ENCODE results near the gene RELN.

Gene RELN

DNA sequence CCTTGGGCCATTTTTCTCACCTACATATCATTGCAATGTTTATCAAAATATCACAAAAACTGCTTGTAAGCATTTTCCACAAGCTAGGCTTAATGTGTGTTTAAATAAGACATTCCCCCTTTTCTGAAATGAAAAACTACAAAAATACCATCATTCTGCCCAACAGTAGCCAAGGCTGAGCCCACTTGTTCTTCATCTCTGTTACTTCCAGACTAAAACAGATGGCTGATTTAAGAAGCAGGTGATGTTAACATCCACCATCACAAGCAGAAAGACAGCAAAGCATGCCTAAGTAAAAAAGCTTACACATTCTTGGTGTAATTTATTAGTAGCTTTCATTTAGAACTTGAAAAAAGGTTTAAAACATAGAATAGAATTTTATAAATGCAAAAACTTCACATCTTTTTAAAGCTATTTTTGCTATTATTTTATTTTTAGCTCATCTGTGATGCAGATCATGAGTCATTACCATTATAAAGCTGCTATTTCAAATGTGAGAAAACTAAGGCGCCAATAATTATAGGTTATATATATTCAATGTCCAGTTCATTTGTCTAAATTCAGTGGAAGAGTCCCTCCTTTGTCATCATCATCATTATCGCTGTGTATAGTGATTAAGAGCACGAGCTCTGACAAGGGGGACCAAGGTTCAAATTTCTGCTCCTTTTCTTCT, 109.4 kb downstream of the RELN start:
- no peak for TF ChIP-seq CTCF (conservative IDR thresholded peaks at IDR 0.05; ENCODE audit: low read depth)
- ChIA-PET CTCF (interaction anchor here (0.6 kb wide), 2 partner anchors 247 to 363 kb away, joined by 3 read pairs; no protein-coding TSS in a partner anchor), POLR2A (ENCODE audit: low non-redundant PET) (no interaction called here)
- no peak for DNase-seq (ENCODE audit: low spot score)
- H3K27ac ChIP-seq, result no peak overlapping the region

DNA sequence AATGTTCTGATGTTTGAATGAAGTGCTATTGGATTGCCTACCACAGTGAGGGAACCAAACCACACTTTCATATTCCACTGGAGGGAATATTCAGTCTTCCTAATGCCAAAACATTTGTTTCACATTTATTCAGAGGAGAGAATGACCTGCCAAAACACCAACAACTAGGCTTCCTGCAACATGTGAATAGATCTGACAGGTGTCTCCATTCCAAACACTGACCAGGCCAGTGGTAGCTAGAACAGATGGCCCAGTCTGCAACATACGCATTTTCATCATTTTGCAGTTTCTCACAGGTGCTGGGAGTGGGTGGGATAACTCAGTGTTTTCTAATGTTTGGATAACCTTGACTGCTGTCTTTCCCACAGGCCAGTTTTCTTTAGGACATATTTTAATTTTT, 110.0 kb downstream of the RELN start:
- POLR2A ChIA-PET (ENCODE audit: low non-redundant PET), result no interaction called here
- CTCF ChIA-PET, result interaction anchor here (0.6 kb wide), 2 partner anchors 246 to 363 kb away, joined by 3 read pairs; no protein-coding TSS in a partner anchor
- no peak for DNase-seq (ENCODE audit: low spot score)

DNA sequence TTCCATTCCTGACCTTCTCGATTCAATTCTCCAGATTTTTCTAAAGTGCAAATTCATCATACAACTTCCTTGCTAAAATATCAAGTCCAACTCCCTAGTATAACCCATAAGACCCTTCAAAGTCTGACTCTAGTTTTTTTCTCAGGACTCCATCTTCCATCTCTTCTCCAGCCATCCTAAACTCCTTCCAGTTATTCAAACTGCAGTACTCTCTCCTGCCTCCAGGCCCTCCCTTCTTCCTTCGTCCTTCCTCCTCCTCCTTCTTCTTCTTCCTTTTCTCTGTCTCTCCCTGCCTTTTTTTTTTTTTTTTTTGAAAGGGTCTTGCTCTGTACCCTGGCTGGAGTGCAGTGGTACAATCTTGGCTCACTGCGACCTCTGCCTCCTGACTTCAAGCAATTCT, 111.9 kb downstream of the RELN start:
- ChIA-PET POLR2A (ENCODE audit: low non-redundant PET) (no interaction called here), CTCF (interaction anchor here (0.8 kb wide), 1 partner anchor 10 kb away, joined by 4 read pairs; no protein-coding TSS in a partner anchor)
- TF ChIP-seq CTCF (conservative IDR thresholded peaks at IDR 0.05; ENCODE audit: low read depth), result no peak
- no peak overlapping the region for H3K27ac ChIP-seq
- DNase-seq (ENCODE audit: low spot score), result no peak

More for the DNA sequence above, 110.0 kb downstream of the RELN start:
- no peak overlapping the region for H3K27ac ChIP-seq
- no peak for TF ChIP-seq CTCF (conservative IDR thresholded peaks at IDR 0.05; ENCODE audit: low read depth)

DNA sequence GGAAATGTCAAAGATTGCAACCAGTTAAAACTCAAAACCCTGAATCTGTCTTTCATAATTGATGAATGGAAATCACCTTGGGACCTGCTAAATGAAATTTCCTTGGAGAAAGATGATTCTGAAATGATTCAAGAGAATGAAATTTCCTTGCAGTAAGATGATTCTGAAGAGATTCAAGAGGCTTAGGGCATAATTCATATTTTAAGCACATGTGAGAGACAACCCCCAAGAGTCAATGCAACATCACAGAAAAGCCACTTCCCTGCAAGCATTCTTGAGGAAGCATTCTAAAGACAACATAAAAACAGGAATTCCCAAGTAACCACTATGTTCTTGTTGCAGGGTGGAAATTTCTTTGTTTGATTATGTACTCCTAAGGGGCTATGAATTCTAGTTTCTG, 113.7 kb downstream of the RELN start:
- no peak for TF ChIP-seq CTCF (conservative IDR thresholded peaks at IDR 0.05; ENCODE audit: low read depth)
- H3K27ac ChIP-seq, result no peak overlapping the region
- DNase-seq (ENCODE audit: low spot score), result no peak
- ChIA-PET CTCF (no interaction called here), POLR2A (ENCODE audit: low non-redundant PET) (no interaction called here)

GRCh38 chr7:103871473-103871872, 118.0 kb downstream of the RELN start:
- CTCF ChIA-PET, result no interaction called here
- no peak overlapping the region for H3K27ac ChIP-seq
- DNase-seq (ENCODE audit: low spot score), result no peak
- no peak for TF ChIP-seq CTCF (conservative IDR thresholded peaks at IDR 0.05; ENCODE audit: low read depth)
- POLR2A ChIA-PET (ENCODE audit: low non-redundant PET), result no interaction called here

GRCh38 chr7:103870664-103871063, 118.8 kb downstream of the RELN start:
- CTCF ChIA-PET, result no interaction called here
- no peak for DNase-seq (ENCODE audit: low spot score)
- no peak for TF ChIP-seq CTCF (conservative IDR thresholded peaks at IDR 0.05; ENCODE audit: low read depth)

More at GRCh38 chr7:103870664-103871063, 118.8 kb downstream of the RELN start:
- POLR2A ChIA-PET (ENCODE audit: low non-redundant PET), result no interaction called here
- no peak overlapping the region for H3K27ac ChIP-seq

All from RWPE1 (cell line).